ENCODE data around the gene ANKFY1.

- TF ChIP-seq CTCF (IDR thresholded peaks at IDR 0.05) (no peak), ZFX (IDR thresholded peaks at IDR 0.05; ENCODE audit: borderline replicate concordance) (no peak)
Observed at GRCh38 chr17:4198995-4199394, 64.8 kb downstream of the ANKFY1 start.

Measured in 22Rv1 (cell line).